GM12873 (cell line): ENCODE measurements around the gene EEF1A2.
A peak's percentile ranks its signal among the peaks of the same experiment; 100 is the strongest.

Experiments
- TF ChIP-seq, protein P1 (sequence below): IDR thresholded peaks from 2 replicates; pipeline ENCODE4 v1.5.1; 2012; ENCODE audit warnings: low read depth, mild to moderate bottlenecking, moderate library complexity, low read length, control low read depth; ENCODE audit not compliant: insufficient read depth; ENCODE audit errors: missing control alignments

The EEF1A2 gene

DNA sequence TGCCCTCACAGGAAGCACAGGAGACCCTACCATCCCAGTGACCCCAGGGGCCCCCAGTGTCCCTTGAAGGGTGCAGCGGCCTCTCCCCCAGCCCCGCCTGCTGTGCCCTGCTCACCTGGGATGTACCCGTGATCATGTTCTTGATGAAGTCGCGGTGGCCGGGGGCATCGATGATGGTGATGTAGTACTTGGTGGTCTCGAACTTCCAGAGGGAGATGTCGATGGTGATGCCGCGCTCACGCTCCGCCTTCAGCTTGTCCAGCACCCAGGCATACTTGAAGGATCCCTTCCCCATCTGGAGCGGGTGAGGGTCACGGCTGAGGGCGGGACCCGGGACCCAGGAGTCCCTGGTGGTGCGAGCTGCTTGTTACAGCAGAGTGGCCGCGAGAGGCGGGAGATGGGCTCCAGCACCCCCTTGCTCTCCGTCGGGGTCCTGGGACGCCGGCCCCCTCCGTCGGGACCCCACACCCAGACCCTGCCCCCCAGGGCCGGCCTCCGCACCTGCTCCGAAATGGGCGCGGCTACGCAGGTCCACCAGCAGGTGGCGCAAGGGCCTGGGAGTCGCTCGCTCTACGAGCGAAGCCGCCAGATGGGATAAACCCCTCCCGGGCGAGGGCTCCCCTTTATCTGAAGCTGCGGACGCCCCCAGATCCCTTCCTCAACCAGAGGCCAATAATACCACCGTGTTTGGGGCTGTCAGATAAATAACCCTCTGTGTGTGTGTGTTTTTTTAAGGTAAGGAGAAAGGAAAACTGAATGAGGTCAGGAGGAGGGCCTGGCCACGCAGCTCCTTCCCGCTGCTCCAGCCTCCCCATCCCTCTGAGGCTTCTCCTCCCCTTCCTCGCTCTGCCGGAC, 2.9 kb downstream of the EEF1A2 start:
- TF ChIP-seq, protein P1, sequence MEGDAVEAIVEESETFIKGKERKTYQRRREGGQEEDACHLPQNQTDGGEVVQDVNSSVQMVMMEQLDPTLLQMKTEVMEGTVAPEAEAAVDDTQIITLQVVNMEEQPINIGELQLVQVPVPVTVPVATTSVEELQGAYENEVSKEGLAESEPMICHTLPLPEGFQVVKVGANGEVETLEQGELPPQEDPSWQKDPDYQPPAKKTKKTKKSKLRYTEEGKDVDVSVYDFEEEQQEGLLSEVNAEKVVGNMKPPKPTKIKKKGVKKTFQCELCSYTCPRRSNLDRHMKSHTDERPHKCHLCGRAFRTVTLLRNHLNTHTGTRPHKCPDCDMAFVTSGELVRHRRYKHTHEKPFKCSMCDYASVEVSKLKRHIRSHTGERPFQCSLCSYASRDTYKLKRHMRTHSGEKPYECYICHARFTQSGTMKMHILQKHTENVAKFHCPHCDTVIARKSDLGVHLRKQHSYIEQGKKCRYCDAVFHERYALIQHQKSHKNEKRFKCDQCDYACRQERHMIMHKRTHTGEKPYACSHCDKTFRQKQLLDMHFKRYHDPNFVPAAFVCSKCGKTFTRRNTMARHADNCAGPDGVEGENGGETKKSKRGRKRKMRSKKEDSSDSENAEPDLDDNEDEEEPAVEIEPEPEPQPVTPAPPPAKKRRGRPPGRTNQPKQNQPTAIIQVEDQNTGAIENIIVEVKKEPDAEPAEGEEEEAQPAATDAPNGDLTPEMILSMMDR, result peak; percentile 90

DNA sequence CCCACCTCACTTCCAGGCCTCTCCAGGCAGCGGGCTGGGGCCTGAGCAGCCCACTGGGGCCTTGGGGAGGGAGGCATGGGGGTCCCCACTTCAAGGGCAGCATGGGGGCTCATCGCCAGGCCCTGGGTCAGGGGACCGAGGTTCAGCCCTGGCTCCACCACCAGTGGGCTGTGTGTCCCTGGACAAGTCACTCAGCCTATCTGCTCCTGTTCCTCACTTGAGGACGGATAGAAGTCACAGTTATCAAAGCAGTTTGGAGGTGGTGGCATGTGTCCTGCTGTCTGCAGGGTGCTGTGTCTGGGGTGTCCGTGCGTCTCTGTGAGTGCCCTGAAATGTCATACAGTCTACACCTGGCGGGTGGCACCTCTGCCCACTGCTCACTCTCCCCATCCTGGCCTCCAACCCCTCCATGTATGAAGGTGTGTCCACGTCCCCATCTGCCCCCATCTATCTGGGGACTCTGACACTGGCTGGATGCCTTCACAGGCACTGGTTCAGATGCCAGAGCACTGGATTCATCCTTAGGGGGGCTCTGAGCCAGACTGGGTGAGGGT, 3.6 kb downstream of the EEF1A2 start:
- TF ChIP-seq, protein P1, result no peak

DNA sequence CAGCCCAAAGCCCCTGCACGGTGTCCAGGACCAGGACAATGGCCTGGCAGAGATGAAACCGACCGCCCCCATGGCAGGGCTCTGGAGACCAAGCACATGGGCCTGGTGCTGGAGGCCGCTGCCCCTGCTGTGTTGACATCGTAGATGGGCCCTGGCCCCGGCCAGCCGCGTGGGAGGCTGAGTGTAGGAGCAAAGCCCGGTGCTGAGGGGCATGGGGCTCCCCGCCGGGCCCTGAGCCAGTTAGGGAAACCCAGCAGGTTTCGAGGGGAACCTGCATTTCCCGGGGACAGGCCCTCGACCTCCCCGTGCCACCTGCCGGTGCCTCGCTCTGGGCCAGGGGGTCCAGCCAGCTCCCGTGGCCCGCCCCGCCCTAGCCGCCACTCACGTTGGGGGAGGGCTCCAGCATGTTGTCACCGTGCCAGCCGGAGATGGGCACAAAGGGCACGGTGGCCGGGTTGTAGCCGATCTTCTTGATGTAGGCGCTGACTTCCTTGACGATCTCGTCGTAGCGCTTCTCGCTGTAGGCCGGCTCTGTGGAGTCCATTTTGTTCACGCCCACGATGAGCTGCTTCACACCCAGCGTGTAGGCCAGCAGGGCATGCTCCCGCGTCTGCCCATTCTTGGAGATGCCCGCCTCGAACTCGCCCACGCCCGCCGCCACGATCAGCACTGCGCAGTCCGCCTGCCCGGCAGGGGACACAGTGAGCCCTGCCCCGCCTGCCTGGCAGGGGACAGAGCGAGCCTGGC, 4.3 kb downstream of the EEF1A2 start:
- TF ChIP-seq, protein P1, result no peak

DNA sequence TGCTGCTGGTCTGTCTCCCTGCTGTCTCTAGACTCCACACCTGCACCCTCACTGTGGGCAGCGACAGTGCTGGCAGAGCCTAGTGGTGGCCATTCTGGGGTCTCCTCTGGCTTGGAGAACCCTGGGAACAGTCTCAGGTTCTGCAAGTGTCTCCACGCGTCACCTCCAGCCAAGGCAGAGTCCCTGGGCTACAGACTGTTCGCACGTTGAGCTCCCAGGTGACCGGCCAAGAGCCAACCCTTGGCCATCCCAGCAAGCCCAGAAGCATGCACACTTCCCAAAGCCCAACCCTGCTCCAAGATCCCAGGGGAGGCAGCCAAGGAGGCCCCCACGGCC, 4.8 kb downstream of the EEF1A2 start:
- TF ChIP-seq, protein P1, result no peak

DNA sequence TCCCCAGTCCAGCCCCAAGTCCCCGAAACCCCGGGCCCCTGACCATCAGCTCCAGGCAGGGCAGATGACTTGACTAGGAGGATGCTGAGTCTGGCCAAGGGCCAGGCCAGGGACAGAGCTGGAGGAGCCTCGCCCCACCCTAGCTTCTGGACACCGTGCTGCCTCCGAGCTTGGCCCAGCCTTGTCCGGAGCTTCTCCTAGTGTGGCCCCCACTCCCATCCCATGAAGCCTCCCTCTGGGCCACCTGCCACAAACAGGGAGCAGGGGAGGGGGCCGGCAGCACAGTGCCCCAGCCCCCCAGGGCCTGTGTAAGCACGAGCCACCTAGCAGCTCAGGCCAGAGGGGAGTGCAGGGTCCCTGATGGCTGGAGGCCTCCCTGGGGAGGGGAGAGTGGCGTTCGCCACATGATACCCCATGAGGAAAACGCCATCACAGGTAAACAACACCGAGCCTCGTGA, 5.3 kb downstream of the EEF1A2 start:
- TF ChIP-seq, protein P1, result no peak

DNA sequence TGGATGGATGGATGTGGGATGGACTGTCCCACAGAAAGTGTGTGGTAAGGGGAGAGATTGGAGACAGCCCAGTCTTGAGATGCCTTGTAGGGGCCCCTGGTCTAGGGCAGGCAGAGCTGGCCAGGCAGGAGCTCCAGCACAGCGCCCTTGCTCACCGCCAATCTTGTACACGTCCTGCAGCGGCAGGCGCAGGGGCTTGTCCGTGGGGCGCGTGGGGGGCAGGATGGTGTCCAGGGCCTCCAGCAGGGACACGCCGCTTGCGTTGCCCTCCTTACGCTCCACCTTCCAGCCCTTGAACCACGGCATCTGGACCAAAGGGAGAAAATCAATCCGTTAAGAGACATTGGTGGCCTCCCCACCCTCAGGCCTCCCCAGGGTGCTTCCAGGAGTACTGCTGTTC, 5.9 kb downstream of the EEF1A2 start:
- TF ChIP-seq, protein P1, result no peak

DNA sequence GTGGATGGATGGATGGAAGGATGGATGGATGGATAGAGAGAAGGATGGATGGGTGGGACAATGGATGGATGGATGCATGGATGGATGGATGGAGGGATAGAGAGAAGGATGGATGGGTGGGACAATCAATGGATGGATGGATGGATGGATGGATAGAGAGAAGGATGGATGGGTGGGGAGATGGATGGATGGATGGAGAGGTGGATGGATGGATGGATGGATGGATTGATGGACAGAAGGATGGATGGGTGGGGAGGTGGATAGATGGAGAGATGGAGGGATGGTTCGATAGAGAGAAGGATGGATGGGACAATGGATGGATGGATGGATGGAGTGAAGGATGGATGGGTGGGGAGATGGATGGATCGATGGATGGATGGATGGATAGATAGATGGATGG, 6.4 kb downstream of the EEF1A2 start:
- TF ChIP-seq, protein P1, result no peak
